GM19351 (cell line): ENCODE data around the gene APOL1.
"Not testable (repeated sequence)": the region's sequence is repeated elsewhere in the genome, so short reads cannot be mapped to it uniquely, and the experiment has no call there.

Experiments used
- ATAC-seq: cut with Tn5 transposase; IDR thresholded peaks from one replicate; pipeline ENCODE4 v1.9.1; 2021; ENCODE audit warnings: mild to moderate bottlenecking, moderate library complexity; ENCODE audit not compliant: unreplicated experiment

APOL1 gene

DNA sequence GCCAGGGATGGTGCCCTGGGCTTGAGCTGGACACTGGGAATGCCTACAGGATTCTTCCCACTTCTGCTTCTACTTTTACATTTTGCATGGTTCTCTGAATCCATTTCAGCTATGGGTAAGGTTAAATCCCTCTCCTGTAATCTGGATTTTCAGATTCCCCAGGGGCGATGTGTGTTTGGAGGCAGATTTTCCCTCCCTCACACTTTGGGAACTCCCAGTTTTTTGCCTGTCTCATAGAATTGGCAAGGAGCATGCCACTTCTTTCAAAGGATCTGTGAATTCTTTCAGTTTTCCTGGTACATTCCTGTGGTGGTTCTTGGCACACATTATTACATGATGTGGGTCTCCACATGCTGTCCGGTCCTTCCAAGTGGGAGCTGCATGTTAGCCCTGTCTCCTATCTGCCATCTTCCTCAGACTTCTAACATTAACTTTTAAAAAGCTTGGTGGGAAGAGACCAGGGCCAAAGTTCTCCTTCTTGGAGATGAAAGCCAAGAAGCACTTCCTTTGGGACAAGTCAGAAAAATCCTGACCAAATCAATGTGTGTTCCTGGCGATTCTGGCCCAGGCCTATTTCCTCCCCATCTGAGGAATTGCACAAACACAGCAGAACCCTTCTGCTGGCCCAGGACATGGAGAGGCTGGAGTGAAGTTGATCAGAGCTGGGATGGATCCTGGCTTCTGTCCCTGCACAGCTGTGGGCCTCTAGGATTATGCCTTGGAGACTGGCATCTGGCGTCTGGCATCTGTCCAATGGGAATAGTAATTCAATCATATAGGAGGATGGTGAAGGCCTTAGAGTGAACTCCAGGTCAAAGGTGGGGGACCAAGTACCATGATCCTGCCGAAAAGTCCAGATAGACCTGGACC lies 8.2 kb upstream of the APOL1 start:
- no peak for ATAC-seq

DNA sequence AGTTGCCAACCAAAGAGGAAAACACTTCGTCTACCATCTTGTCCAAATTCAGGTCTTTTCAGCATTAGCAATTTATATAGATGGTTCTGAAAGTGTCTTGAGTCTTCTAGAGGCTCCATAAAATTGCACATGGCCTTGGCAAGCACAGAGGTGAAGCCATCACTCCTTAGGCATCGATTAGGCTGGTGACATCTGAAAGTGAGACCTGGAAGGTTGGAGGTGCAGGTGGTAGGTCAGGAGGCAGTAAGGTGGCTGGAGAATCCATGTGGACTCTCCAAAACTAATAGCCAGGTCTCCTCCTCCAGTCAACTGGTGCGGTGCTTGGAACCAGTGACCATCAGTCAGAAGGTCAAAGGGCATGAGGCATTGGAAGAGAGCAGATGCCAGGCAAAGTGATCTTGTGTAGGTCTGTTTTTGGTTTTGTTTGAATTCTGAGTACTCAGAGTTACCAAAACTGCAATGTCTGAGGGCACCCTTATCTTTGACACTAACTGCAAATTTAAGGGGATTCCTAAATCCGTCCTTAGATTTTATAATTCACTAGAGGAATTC lies 7.1 kb upstream of the APOL1 start:
- ATAC-seq: no peak

DNA sequence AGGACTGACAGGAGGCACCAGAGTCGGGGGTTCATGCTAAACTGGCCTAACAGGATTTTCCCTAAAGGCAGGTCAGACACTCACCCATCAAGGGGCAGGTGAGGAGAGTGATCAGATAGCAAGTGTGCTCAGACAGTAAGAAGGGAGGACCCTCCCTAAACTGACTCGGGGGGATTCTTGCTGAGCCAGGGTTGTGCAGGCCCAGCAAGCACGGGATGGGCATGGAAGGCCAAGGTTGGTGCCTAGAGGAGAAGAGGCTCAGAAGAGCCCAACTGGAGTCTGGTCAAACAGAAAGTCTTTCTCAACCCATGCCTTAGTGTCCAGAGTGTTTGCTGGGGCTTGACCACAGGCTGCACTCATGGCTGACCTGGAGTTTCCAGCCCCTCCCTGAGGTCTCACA lies 6.2 kb upstream of the APOL1 start:
- no peak for ATAC-seq

DNA sequence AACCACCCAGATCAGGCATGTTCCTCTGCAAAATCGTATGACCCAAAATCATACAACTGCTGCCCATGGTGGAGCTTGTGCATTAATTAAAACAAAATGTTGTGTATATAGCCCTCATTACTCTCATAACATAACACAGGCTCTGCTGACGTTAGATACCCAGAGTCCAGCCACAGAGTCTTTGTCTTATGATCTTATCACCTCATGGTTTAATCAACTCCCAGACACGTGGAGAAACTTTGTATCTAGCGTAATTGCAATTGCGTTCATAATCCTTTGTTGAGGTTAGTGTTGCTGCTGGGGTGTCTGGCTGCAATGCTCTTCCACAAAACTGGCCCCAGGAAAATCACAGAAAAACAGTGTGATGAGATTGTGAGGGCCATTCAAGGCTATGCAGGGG lies 5.0 kb upstream of the APOL1 start:
- ATAC-seq: no peak

DNA sequence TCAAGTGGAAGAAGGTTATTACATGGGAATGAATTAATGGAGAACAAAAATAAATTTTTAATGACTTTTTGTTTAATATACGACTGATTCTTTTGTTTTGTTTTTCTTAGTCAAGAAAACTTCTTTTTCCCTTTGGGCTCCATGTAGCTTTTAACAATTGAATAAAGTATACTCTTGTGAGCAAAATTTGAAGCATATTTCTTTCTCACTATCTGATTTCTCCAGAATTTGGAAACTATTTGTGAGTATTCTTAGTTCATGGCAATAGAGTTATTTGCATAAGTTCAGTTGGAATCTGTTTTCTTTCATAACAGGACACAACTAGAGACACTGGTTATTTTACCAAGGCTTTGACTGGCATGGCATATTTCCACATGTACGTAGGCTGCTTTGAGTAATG lies 3.8 kb upstream of the APOL1 start:
- no peak for ATAC-seq

DNA sequence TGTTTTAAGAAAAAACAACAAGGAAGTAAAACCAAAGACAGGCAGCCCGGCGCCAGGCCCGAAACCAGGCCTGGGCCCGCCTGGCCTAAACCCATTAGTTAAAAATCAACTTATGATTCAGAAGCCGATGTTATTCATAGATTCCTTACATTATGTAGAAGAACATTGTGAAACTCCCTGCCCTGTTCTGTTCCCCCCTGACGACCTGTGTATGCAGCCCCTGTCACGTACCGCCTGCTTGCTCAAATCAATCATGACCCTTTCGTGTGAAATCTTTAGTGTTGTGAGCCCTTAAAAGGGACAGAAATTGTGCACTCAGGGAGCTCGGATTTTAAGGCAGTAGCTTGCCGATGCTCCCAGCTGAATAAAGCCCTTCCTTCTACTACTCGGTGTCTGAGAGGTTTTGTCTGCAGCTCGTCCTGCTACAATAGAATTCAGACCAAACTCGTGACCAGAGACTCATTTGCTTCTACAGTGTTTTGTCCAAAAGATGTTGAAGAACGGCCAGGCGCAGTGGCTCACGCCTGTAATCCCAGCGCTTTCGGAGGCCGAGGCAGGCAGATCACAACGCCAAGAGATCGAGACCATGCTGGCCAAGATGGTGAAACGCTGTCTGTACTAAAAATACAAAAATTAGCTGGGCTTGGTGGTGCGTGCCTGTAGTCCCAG lies 2.5 kb upstream of the APOL1 start:
- not testable (repeated sequence) for ATAC-seq

DNA sequence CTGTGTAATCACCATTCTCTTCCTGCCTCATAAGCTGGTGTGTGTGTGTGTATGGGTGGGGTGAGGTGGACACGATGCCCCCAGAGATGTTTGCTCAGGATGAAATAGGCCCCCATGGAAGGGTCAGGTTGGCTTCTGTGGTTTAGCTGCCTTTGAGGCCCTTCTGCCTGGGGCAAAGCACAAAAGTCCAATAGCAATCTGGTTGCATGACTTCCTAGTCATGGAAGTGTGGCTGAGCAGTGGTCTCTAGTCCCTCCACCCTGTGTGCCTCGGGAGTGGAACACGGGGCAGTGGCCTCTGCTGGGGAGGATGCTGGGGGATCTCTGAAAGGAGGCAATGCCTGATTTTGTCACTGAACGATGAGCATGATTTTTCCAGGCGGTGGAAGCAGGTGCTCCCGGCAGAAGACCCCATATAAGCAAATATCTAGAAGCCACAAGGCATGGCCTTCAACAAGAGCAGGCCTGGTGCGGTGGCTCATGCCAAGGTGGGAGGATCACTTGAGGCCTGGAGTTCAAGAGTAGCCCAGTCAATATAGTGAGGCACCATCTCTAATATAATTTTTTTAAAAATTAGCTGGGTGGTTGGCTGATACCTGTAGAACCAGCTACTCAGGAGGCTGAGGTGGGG lies 839 bp upstream of the APOL1 start:
- not testable (repeated sequence) for ATAC-seq

DNA sequence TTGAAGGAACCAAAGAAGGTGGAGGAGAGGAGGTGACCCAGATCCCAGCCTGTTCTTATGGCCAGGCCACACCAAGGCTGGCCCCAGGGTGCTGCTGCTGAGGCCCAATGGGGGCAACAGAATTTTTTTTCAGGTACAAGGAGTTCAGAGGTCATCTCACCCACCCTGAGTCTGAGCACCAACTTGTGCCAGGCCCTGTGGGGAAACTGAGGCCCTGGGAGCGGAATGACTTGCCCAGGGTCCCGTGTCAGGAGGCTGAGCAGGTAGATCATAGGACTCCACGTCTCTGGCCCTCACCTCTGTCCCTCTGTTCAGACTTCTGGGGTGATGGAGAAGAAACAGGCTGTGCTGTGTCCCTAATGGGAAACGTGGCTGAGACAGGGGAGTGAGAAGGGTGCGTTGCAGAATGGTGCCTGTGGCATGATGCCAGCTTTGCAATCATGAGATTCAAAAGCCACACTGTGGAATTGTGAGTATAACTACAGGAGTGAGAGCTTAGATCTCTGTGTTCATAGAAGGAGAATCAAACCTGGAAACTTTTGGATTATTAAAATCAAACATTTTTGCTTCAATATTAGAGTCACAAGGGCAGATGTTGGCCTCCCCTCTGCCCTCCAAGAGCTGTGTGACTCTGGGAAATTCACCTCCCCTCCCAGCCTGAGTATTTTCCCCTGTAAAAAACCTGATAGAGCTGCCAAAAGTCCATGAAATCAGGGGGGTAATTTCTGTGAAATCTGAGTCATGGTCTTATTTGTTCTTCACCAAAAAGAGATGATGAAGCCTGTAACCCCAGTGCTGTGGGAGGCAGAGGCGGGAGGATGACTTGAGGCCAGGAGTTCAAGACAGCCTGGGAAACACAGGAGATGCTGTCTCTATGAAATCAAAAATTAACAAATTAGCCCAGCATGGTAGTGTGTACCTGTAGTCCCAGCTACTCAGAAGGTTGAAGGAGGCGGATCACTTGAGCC lies 874 bp downstream of the APOL1 start:
- no peak for ATAC-seq

DNA sequence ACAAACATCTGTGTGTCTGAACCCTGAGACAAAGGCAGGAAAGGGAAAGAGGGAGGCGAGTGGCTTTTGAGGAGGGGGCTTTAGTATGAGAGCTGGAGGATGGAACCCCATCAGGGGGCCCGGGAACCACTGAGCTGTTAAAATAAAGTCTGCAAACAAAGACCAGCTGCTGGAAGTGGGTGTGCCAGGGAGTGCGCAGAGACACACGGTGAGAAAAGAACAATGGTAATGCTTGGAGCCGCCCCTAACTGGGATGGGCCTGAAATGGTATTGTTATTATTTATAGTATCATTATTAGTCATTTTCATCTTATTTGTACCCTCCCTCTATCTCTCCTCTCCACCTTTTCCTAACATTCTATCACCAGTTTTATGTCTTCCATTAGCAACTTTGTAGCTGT lies 2.6 kb downstream of the APOL1 start:
- not testable (repeated sequence) for ATAC-seq

DNA sequence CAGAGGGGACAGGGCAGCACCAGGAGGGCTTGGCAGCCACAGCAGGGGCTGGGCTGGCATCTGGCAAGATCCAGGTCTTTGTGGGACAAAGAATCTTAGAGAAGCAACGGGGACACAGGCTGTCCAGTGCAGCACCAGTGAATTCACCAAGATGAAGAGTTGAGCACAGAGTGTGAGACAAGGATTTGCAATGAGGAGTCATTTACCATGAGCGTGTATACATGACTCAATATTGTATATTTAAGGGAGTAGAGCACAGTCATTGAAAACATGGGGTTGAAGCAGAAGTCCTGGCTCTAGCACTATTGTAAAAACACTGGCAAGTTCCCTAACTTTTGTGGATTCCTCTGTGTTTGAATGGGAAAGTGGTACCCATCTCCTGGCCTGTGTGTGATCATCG lies 3.5 kb downstream of the APOL1 start:
- ATAC-seq: no peak

DNA sequence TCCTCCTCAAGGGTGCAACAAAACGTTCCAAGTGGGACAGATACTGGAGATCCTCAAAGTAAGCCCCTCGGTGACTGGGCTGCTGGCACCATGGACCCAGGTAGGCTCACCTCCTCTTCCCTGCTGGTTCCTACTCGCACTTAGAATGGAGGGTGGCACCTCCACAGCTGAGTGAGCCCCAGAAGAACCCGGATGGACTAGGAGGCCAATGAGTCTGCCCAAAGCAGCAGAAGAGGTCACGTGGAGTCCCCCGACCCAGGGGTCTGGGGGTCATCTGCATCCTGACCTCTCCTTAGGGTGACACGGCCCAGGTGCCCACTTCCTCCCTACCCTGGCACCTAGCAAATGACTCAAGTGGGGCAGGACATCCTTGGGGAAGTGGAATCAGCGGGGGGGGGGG lies 4.4 kb downstream of the APOL1 start:
- ATAC-seq: no peak

DNA sequence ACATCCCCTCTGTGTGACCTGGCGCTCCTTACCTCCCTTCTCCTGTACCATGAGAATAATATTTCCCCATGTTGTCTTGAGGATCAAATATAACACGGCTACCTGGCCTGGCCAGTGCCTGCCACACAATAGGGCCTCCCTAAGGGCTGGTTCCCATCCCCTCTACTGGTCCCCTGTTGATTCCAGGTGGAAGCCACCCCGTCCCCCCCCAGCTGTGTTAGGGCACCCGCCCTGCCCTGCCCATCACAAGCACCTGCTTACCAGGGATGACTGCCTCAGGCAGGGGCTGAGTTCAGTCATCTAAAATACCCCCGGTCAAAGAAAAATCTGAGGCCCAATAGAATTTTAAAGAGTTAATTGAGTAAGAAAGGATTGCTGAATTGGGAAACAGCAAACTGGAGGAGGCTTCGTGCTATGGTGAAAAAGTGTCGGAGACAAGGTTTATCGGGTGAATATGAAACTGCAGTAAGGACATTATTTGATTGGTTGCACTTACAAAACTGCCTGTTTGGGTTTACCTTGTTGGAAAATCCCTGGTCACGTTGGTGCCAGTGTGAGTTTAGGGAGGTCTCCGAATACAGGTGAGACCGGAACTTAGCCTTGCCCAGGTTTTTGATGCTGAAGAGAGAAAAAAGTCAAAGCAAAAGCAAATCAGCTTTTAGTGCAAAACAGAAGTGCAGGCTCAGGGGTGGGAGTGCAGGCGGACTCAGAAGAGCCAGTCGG lies 5.2 kb downstream of the APOL1 start:
- ATAC-seq: no peak

DNA sequence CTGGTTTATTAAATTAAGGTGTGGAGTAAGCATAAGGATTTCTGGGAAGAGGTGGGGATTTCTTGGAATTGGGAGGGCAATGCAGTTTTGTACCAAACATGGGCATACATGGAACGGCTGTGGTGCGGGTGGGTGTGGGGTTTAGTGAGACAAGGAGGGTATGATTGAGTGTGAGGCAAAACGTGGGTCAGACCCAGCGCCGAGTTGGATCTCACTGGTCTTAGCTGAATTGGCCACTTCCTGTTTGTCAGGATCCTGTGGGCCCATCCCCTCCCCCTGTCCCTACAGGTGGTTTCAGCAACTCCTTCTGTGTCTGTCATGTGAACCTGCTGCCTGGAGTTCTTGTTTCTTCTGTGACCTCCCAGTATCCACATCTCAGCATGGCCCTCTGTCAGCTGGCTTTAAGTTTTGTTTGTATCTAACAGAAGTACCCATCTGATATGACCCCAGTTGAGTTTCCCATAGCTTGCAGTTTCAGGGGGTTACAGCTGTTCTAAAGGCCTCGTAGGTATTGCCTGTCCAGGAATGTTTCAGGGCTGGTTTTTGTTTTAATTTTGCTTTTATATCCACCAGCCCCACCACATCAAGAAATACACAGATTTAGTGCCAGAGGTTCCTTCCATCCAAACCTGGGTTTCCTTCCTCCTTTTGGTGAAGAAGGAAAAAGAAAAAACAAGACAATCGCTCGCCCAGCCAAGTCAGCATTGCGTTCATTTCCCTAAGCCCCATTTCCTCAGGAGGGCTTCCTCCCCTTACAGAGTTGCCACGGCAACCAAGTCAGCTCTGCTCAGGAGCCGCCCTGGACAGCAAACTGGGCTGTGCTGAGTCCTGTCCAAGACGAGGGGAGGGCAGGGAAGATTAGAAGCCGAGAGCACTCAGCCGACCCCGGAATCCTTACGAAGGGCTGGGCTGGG lies 6.0 kb downstream of the APOL1 start:
- no peak for ATAC-seq

DNA sequence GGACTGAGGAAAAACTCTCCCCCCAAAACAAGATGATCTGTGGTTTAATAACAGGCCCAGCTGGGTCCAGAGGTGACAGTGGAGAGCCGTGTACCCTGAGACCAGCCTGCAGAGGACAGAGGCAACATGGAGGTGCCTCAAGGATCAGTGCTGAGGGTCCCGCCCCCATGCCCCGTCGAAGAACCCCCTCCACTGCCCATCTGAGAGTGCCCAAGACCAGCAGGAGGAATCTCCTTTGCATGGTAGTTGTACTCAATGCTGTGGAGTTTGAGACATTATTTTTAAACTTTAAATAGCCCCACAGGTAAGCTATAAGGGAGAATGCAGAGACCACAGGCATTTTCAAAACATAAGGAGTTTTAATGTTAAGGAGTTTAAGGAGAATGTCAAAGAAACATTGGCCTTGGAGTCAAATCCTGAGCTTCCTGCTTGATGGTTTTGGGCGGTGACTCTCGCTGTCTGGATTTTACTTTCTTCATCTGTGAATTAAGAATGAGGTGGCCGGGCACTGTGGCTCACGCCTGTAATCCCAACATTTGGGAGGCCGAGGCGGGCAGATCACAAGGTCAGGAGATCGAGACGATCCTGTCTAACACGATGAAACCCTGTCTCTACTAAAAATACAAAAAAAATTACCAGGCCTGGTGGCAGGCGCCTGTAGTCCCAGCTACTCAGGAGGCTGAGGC lies 6.8 kb downstream of the APOL1 start:
- no peak for ATAC-seq

DNA sequence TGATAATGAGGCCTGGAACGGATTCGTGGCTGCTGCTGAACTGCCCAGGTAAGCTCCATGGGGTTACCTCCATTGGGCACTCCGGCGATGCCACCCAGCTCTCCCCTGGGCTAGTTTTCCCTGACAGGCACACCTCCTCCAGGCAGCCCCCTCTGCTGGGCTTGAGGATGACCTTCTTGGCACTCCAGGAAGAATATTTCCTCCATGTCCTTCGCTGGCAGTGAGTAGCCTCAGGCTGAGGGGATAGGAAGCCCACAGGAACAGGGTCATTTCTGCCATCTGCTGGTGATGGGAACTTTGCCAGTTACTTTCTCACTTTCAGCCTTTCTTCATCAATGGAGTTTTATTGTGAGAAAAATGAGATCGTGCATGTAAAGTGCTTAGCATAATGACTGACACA lies 8.7 kb downstream of the APOL1 start:
- ATAC-seq: not testable (repeated sequence)

DNA sequence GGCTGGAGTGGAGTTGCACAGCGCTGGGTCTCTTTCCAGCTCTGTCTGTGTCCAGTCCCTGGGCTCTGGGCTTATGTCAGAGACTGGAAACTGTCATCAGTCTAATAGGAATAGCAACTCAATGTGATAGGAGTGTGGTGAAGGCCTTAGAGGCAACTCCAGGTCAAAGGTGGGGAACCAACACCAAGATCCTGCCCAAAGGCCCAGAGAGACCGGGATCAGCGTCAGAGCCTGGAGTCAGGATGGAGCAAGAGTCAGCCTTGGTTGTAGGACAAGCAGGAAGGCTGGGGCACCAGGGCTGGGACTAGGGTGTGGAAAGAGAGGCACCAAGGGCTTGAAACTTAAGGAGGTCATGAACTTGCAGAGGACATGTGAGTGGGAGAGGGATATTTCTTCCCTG lies 9.4 kb downstream of the APOL1 start:
- not testable (repeated sequence) for ATAC-seq

DNA sequence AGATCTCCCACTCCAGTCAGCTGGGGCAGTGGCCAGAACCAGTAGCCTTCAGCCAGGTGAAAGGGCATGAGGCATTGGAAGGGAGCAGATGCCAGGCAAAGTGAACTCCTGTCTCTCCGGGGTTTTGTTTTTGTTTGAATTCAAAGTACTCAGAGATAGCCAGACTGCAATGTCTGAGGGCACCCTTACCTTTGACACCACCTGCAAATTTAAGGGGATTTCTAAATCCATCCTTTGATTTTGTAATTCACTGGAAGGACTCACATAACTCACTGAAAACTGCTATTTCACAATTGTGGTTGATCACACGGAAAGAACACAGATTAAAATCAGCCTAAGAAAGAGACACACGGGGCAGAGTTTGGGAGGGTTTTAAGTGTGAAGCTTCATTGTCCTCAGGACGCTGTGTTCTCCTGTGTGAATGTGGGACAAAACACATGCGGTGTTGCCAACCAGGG lies 10.3 kb downstream of the APOL1 start:
- ATAC-seq: not testable (repeated sequence)
